DMS79 (cell line): ENCODE results near the gene TXNDC2.
"Not testable (repeated sequence)": the region's sequence is repeated elsewhere in the genome, so short reads cannot be mapped to it uniquely, and the experiment has no call there.

Experiments
- DNase-seq: peaks from one replicate; lab custom pipeline; 2025; lab: John Stamatoyannopoulos, UW

TXNDC2 gene

DNA sequence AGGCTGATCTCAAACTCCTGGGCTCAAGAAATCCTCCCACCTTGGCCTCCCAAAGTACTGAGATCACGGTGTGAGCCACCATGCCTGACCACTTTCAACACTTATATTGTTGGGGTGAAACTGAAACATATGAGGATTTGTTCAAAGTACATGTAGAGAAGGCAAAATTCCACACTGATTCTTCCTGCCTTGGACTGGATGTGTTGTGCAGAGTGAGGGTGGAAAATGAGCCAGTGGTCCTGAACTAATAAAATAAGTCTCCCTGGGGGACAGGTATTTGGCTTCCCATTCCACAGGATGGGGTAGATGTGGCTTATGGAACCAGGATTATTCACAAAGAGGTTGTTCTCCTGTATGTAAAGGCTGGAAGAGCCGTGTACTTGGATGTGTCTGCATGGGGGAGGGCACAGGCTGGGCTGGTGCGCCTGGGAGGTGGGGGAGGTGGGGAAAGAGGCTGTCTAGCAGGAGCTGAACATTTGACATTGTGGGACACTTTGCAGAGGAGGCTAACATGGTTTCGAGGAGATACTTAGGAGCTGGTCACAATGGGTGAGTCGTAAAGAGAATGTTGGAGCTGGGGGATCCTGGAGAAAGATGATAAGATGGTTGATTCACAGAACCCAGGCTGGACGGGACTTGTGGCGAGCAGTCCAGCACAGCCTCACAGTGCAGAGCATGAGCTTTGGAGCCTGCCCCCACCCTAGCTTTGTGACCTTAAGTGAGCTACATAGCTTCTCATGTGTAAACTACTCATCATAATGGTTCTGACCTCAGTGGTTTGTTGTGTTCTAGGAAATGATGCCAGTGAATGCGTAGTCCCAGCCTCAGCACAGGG lies at the start of gene TXNDC2:
TXNDC2 (plus strand) TSS at position 804 of the 835 bp plus-strand sequence. CDS start 708 bp downstream, outside the sequence.
- DNase-seq = no peak

DNA sequence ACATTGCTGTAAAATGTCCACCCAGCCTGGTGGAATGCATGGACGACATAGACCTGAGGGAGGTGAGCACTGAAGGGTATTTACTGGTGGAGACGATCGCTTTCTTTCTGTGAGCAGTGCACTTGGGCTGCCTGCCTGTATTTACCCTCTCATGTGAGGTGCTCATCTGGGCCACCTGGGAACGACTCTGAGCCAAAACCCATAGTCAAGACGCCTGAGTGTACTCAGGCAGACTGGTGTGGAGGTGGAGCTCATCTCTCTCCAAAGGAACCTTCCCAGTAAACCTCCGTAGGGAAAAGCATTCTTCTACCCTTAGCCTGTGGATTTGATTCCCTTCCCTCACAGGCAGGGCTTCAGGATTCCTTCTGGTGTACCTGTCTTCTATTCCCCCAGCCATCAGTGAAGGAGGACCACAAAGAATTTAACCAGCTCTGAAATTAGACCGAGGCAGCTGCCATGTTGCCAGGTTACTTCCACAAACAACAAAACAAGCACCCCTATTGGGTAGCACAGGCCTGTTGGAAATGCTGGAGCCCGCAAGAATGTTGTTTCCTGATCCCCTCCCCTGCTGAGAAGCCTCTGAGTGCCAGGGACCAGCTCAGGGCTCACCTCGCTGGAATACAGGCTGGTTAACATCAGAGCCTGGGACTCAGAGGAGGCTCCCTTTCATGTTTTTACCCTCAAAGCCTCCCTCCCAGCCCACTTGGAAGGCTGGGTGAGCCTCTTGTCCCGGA lies 47.5 kb upstream of the TXNDC2 start:
- peak; percentile 84 for DNase-seq

- DNase-seq = no peak
These were observed 46.6 kb upstream of the TXNDC2 start for GRCh38 chr18:9839211-9839610.

- no peak for DNase-seq
These were observed 45.9 kb upstream of the TXNDC2 start for GRCh38 chr18:9839853-9840252.

DNA sequence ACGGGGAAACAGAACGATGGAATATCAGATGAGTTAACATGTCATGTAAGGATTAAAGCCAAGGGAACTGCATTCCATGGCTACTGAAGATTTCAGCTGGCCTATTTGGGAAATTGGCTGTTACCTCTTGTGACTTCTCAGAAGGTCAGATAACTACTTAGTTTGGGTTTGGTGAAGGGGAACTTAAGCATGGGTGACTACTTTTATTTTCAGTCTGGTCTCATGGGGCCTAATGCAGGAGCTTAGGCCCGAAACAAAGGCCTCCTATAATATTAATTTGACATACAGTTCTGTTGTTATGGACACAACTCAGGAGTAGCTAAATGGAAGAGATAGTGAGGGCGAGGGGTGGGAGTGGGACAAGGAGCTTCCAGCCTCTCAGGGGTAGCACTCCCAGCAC lies 44.0 kb upstream of the TXNDC2 start:
- DNase-seq = no peak

DNA sequence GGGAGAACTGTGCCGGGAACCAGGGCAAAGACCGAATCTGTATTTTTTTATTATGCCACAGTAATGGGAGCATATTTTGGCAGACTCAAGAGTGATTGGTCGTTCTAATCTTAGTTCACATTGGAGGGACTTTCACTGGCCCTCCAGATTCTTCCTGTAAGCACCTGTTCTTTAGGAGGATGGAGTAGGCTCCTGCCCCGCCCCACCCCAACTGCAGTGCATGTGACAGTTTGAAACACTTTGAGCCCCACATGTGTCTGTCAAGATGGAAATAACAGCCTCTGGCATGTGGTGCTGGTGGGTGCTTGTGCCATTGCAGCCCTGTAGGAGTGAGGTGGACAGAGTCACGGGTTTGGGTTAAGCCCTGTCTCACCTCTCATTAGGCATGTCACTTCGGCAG lies 43.3 kb upstream of the TXNDC2 start:
- DNase-seq = no peak

DNA sequence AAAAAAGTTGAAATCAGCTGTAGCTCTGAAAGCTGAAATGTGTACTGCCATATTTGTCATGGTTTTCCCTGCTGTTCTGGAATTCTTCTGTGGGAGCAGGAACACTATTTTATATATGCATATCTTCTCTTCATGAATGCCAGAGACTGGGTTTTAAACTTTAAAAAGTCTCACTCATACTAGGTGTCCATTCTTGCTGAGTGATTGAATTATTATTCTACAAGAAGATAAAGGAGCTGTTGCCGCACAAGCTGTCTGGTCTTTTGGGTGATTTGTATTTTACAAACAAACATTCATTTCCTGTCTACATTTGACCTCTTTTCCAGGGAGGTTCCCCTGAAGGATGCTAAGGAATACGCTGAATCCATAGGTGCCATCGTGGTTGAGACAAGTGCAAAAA lies 40.5 kb upstream of the TXNDC2 start:
- DNase-seq = no peak

- no peak for DNase-seq
These were observed 39.4 kb upstream of the TXNDC2 start for GRCh38 chr18:9846162-9846925.

DNA sequence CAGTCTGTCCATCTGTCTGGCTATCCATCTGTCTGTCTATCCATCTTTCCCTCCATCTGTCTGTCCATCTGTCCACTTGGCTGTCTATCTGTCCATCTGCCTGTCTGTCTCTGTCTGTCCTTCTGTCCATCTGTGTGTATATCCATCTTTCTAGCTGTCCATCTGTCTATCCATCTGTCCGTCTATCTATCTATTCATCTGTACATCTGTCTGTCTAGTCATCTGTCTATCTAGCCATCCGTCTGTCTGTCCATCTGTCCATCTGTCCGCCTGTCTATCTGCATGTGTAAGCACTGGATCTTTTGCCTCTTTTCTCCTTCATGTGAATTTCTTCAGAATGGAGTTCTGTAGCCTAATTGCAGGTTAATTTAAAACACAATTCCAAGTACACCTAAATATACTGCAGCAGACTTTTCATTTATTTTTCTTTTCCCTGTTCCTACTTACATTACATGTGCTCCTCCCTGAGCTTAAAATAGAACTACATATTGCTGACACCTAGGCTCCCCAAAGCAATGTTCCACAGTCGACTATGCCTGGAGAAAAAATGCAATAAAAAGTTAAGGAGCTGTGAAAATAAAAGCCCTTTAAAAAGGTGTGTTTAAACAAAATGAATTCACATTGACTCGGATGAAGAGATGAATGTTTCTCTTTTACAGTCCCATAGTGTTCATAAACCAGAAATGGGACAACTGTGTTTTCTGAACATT lies 37.4 kb upstream of the TXNDC2 start:
- DNase-seq = no peak

DNA sequence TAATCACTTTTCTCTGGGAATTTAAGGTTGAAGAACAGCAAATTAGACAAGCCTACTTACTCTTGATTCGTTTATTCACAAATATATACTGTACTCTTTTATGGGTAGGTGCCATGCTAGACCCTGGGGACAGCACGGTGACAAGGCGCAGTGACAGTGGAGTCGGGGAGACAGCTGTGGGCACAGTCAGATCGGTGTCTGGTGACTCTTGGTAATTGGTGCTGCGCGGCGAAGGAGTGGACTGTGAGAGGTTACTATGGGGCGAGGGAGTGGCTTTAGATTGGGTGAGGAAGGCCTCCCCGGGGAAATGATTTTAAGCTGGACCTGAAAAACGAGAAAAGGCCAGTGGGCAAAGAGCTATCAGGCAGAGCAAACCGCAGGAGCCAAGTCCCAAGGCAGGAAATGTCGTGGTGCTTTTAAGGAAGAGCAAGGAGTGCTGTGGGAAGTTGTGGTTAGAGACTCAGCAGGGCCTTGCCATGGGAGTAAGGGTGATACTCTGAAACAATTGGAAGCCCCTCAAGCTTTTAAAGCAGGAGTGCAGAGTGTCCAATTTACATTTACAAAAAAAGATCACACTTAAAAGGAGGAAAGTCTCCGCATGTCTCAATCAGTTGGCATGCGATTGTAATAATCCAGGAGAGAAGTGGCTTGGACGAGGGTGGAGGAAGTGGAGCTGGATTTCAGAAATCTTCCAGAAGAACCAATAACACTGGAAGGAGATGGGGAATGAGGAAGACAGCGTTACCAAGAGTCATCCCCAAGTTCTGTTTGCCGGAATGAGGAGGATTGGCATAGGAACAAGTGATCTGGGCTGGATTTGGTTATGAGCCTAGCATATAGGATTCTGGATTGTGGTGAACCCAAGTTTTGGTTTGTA lies 36.1 kb upstream of the TXNDC2 start:
- peak; percentile 39 for DNase-seq

- no peak for DNase-seq
These were observed 35.5 kb upstream of the TXNDC2 start for GRCh38 chr18:9850309-9850708.

DNA sequence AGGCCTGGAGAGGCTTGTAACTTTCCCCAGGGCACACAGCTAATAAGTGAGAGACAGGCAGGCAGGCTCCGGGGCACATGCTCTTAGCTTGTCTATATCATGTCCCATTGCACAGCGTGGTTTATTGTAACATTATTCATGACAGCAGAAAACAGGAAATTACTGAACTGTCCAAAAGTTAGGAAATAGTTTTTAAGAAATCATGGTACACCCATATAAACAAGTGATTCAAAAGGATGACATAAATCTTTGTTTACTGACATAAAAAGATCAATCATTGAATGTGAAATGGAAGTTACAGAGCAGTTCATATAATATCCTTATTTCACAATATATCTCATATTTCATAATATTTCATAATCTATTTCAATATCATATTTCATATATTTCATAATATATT lies 34.3 kb upstream of the TXNDC2 start:
- no peak for DNase-seq

DNA sequence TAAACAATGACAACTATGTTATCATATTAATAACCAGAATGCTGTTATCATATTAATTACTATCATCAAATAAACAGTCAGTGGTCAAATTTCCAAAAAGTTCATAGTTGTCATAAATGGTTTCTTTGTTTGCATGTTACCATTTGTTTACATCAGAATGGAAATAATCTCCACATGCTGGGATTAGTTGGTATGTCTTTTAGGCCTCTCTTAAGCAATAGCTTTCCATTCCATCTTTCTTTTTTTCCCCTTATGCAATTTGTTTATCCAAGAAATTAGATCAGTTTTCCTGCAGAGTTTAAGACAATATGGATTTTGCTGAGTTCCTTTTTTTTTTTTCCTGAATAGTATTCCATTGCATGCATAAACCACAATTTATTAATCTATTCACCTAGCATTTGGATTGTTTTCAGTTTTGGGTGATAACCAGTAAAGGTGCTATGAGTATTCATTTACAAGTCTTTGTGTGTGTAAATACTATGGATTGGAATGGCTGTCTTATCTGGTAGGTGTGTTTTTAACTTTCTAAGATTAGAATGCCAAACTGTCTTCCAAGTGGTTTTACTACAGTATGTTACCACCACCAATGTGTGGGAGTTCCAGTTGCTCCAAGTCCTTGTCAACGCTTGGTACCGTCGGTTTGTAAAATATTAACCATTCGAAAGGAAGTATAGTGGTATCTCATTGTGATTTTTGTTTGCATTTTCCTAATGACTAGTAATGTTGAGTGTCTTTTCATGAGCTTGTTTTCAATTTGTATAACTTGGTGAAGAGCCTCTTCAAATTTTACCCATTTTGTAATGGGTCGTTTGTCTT lies 33.3 kb upstream of the TXNDC2 start:
- DNase-seq = no peak

- DNase-seq = no peak
These were observed 30.7 kb upstream of the TXNDC2 start for GRCh38 chr18:9854801-9855676.

DNA sequence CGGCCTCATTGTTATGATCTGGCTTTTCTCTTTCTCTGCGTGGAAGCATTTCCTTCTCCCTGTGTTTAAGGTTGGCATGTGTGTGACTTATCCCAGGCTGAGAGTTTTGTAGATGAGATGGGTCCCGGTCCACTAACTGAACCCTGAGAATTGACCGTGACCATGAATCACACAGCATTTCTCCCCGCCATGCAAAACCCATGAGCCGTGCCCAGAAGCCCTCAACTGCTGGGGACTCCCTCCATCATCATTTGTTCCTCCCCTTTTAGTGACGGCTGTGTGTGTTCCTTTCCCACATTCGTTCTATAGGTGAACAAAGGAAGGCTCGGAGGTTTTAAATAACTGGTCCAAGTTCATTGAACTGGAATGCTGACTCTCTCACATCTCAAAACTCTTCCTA lies 30.1 kb upstream of the TXNDC2 start:
- DNase-seq = no peak

- DNase-seq = no peak
These were observed 29.7 kb upstream of the TXNDC2 start for GRCh38 chr18:9856092-9856491.

DNA sequence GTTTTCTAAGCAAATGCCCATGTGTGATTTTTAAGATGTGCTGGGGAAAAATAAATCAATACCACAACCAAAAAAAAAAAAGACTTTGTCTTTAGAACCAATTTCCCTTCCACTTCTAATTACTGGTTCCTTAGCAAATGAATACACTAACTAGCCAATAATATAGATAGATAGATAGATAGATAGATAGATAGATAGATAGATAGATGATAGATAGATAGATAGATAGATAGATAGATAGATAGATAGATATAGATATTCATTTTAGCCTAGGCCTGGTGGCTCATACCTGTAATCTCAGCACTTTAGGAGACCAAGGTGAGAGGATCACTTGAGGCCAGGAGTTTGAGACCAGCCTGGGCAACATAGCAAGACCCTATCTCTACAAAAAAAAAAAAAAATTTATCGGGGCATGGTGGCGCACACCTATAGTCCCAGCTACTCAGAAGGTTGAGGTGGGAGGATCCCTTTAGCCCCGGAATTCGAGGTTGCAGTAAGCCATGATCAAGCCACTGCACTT lies 28.2 kb upstream of the TXNDC2 start:
- DNase-seq = not testable (repeated sequence)

- no peak for DNase-seq
These were observed 27.1 kb upstream of the TXNDC2 start for GRCh38 chr18:9858642-9859041.

GRCh38 chr18:9859232-9859631 lies 26.5 kb upstream of the TXNDC2 start:
- DNase-seq = no peak
